ENCODE data around the gene ARPIN.
"Not testable (repeated sequence)": the region's sequence is repeated elsewhere in the genome, so short reads cannot be mapped to it uniquely, and the experiment has no call there.

ARPIN gene

DNA sequence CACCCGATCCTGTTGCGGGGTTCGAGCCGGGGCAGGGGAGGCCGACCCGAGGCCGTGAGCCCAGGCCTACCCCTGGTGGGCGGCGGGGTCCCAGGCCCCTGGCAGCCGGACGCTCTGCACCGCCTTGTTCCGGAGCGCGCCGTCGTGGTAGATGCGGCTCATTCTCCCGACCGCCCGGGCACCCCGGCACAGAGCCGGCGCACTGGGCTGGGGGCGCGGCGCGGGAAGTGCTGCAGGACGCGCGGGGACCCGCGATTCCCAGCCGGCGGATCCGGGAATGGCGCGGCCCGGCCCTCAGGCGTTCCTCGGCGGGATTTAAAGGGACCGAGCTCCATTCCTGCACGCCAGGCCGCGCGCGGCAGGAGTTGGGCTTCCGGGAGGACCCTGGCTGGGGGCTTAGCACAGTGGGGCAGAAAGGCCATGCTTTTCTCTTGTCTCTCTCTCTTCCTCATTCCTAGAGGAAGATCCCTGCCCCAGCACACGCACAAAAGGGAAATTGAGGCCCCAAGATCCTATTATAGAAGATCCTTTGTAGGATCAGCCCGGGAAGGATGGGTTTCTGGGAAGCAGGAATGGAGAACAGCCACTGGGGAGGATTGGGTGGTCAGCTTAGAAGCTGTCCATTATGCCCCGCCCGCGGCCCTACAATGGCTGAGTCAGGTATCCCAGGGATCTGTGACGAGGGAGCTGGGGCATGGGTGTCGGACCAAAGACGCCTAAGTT is at the start of gene ARPIN:
Gene ARPIN, minus strand, starts transcription at position 279 of the 723 bp plus-strand sequence. Its CDS starts 117 bp downstream, at position 162.
- no peak for DNase-seq

GRCh38 chr15:89958107-89958805 is 45.5 kb upstream of the ARPIN start:
- no peak for DNase-seq

DNA sequence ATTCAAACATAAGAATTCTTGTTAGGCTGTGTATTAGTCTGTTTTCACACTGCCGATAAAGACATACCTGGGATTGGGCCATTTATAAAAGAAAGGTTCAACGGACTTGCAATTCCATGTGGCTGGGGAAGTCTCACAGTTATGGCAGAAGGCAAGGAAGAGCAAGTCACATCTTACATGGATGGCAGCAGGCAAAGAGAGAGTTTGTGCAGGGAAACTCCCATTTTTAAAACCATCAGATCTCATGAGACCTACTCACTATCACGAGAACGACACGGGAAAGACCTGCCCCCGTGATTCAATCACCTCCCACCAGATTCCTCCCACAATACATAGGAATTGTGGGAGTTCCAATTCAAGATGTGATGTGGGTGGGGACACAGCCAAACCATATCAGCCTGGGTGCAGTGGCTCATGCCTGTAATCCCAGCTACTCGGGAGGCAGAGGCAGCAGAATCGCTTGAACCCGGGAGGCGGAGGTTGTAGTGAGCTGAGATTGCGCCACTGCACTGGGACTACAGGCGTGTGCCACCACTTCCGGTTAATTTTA is 42.8 kb upstream of the ARPIN start:
- not testable (repeated sequence) for DNase-seq

GRCh38 chr15:89954541-89954940 is 41.8 kb upstream of the ARPIN start:
- DNase-seq = no peak

GRCh38 chr15:89948796-89949195 is 36.0 kb upstream of the ARPIN start:
- no peak for DNase-seq

DNA sequence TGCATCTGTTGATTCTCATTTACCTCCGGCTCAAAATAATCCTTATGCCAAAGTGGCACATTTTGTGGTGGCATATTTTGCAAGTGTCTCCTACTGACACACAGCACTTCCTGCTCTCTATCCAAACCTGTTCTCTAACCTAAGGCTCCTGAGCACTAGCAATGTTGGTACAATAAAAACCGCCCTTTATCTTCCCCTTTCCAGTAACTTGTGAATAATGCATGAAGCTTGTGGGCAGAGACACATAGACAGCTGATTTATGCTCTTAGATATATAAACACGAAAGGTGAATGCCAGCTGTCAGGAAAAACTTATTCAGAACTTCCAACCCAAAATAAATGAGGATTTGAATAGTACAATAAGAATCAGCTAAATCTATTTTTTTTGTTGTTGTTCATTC is 34.6 kb upstream of the ARPIN start:
- no peak for DNase-seq

- DNase-seq = no peak
Observed at GRCh38 chr15:89946681-89947299, 34.0 kb upstream of the ARPIN start.

- DNase-seq = not testable (repeated sequence)
Observed at GRCh38 chr15:89943721-89944120, 31.0 kb upstream of the ARPIN start.

DNA sequence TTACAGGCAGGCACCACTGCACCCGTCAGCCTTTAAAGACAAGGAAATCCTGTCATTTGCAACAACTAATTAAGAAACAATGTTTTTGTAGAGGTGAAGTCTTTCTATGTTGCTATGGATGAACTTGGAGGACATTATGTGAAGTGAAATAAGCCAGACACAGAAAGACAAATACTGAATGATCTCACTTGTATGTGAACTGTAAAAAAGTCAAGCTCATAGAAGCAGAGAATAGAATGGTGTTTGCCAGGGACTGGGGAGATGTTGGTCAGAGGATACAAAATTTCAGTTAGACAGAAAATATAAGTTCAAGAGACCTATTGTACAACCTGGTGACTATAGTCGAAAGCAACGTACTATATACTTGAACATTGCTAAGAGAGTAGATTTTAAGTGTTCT is 27.2 kb upstream of the ARPIN start:
- DNase-seq = no peak

DNA sequence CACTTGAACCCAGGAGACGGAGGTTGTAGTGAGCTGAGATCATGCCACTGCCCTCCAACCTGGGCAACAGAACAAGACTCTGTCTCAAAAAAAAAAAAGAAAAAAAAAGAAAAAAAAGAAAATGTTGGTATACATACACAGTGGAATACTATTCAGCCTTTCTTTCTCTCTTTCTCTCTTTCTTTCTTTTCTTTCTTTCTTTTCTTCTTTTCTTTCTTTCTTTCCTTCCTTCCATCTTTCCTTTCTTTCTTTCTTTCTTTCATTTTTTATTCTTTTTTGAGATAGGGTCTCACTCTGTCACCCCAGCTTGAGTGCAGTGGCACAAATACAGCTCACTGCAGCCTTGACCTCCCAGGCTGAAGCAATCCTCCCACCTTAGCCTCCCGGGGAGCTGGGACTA is 26.6 kb upstream of the ARPIN start:
- DNase-seq = not testable (repeated sequence)

DNA sequence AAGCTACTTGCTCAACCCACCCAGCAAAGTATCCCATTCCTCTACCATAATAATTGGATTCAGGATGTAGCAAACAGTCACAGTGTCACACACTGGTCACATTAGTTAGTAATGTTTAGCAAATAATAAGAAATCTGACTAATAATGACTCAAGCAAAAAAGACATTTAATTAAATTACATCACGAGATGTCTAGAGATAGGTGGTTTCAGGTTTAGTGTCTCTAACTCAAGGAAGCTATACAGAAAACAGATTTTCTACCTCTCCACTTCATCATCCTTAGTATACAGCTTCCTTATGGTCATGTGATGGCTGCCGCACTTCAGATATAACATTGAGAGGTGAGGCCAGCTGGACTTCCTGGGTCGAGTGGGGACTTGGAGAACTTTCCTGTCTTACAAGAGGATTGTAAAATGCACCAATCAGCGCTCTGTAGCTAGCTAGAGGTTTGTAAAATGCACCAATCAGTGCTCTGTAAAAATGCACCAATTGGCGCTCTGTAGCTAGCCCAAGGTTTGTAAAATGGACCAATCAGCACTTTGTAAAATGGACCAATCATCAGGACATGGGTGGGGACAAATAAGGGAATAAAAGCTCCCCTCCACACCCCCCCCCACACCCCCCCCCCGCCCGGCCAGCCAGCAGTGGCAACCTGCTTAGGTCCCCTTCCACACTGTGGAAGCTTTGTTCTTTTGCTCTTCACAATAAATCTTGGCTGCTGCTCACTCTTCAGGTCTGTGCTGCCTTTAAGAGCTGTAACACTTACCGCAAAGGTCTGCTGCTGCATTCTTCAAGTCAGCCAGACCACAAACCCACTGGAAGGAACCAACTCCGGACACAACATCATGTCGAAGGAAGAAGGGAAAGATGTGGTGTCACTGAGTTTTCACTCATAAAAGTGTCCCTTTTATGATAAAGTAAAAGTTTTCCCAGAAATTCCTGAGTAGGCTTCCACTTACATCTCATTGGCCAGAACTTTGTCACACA is 24.9 kb upstream of the ARPIN start:
- DNase-seq = no peak

- no peak for DNase-seq
Observed at GRCh38 chr15:89936786-89937265, 24.1 kb upstream of the ARPIN start.

DNA sequence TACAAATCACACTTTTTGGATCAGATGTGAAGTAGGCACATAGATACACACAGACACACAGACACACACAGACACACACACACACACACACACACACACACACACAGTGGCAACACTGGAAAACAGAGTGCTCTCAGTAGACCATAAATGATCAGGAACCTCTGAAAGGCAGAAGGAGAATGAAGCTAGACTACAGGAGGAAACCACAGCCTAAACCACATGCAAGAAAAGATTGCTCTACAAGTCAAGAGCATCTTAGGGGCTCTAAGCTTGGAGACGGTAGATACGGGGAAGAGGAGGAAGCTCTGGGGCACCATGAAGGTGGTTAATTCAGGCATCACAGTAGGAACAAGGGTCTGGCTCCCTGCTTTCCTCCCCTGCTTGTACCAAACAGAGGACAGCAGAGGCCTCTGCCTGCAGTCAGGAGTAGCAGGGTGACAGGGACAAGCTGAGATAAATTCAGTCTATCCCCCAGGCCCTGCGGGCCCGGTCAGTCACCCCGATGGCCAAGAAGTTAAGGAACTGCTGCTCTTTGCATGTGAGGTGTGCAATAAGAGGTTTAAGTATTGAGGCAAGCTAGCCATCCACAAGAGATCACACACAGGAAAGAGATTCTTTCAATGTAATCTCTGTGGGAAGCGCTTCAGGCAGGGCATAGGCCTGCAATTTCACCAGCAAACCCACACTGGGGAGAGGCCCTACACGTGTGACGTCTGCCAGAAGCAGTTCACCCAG is 23.5 kb upstream of the ARPIN start:
- DNase-seq = no peak

DNA sequence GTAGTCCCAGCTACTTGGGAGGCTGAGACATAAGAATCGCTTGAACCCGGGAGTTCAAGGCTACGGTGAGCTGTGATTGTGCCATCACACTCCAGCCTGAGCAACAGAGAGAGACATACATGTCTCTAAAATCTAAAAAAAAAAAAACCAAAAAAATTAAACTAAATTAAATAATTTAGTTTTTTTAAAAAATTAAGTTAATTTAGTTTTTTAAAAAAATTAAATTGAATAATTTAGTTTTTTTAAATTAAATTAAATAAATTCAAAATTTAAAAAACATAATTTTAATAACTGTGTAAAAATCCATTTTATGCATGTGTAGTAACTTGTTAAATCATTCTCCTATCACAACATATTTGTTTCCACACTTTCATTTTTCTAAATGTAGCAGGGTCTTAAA is 20.1 kb upstream of the ARPIN start:
- no peak for DNase-seq

DNA sequence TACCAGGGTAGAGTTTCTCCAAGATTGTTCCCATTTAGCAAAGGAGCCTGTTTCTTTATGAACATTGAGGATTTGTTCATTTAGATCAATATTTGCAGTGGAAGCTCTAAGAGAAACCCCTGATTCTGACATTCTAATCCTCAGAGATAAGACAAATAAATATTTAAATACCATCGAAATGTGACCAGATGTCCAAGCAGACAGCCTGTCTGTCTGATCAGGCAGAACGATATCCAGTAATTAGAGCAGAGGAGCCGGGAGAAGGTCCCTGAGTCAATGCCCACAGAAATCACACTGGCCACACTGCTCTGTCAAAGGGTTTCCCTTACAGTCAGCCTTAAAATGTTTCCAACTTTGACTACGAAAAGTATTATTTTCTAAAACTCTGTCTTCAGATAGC is 15.7 kb upstream of the ARPIN start:
- DNase-seq = no peak

DNA sequence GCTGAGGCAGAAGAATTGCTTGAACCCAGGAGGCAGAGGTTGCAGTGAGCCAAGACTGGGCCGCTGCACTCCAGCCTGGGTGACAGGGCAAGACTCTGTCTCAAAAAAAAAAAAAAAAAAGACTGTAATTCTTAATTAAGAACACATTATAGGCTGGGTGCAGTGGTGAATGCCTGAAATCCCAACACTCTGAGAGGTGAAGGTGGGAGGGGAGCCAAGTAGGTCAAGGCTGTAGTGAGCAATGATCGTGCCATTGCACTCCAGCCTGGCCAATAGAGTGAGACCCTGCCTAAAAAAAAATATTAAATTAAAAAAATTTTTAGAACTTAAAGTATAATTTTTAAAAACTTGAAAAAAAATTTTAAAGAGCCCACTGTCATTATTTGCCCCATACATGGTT is 13.4 kb upstream of the ARPIN start:
- DNase-seq = no peak

GRCh38 chr15:89917442-89918101 is 4.8 kb upstream of the ARPIN start:
- no peak for DNase-seq

GRCh38 chr15:89916660-89917059 is 3.9 kb upstream of the ARPIN start:
- DNase-seq = no peak

GRCh38 chr15:89912145-89912673 is 543 bp downstream of the ARPIN start:
- no peak for DNase-seq

DNA sequence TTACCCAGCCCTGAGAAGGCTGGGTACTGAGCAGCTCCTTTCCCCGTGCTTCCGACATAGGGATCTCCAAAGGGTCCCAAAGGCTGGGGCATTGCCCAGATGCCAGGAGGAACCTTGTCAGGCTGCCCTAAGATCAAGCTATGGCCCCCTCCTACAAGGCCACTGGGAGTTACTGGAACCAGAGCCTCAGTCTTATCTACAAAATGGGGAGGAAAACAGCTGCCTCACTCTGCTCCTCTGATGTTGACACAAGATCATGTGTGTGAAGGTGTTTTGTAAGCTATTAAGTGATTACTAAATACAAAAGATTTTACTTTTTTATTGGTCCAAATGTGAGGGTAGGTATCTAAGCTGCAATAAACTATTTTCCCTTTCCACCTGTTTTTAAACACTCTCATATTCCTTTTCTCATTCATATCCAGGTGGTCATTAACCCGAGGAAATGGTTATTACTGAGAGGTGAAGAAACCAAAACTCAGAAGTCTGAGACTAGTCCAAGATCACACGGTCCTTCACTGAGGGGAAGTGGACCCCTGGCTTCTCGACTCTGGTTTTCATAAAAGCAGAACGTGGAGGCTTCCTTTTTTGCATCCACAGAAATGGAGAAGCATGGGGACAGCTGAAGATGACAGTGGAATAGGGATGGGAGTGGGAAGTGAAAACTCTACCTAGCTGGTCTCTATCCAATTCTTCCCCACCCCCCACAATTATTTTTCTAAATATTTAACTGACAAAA is 1.7 kb downstream of the ARPIN start:
- no peak for DNase-seq
